Stomach (tissue), 9 donors: ENCODE results near the gene CLTRN. TPM values are rescaled to one million over a fixed set of nuclear protein-coding genes. Genes with fewer than 3 reads are reported as not detected.

Experiments
- DNase-seq, 2 donors: peaks; one replicate each; pipeline versions ENCODE4 v3.0.0 to v3.0.0-alpha.2; 2013 to 2019
- H3K27ac ChIP-seq, 5 donors: fragments of 200-600 bp in 4 of 5; sonication (generic) in 4 of 5; one replicate each; pipeline ENCODE4 v1.5.1; 2013 to 2019; ENCODE audit warnings: mild to moderate bottlenecking in 1 of 5, moderate library complexity in 1 of 5
- H3K27me3 ChIP-seq, 3 donors: fragments of 200-600 bp; sonication (generic); one replicate each; pipeline ENCODE4 v1.5.1; 2017 to 2019; ENCODE audit warnings: mixed run types in 1 of 3
- H3K36me3 ChIP-seq, 4 donors: fragments of 200-600 bp; sonication (generic); 1 replicate in 3 of 4; 2 replicates in 1 of 4; pipeline ENCODE4 v1.5.1; 2016 to 2019
- H3K4me1 ChIP-seq, 4 donors: fragments of 200-600 bp; sonication (generic); one replicate each; pipeline ENCODE4 v1.5.1; 2016 to 2019
- H3K4me3 ChIP-seq, 4 donors: fragments of 200-600 bp; sonication (generic) in 3 of 4; one replicate each; pipeline ENCODE4 v1.5.1; 2016 to 2019; ENCODE audit warnings: mild to moderate bottlenecking in 1 of 4
- H3K9me3 ChIP-seq, 4 donors: fragments of 200-600 bp; sonication (generic); one replicate each; pipeline ENCODE4 v1.5.1; 2016 to 2019
- CTCF ChIP-seq, 7 experiments: fragments of 450-650 bp in 4 of 7; fragments of 200-600 bp in 3 of 7; sonication (generic) in 3 of 7; IDR thresholded peaks; one replicate each; pipeline ENCODE4 v1.5.1; 2016 to 2019; ENCODE audit warnings: antibody characterized with exemption in 7 of 7, control low read depth in 2 of 7, mild to moderate bottlenecking in 1 of 7
- EP300 ChIP-seq: sonication (generic); formaldehyde crosslinking; IDR thresholded peaks from one replicate; pipeline ENCODE4 v1.6.1; 2017; ENCODE audit warnings: antibody characterized with exemption
- POLR2A ChIP-seq, 4 donors: fragments of 450-650 bp; IDR thresholded peaks; one replicate each; pipeline ENCODE4 v1.6.1; 2016; ENCODE audit warnings: antibody characterized with exemption in 4 of 4, control low read depth in 2 of 4, mild to moderate bottlenecking in 1 of 4, moderate library complexity in 1 of 4
- POLR2AphosphoS5 ChIP-seq, 3 donors: sonication (generic); formaldehyde crosslinking; IDR thresholded peaks; one replicate each; pipeline ENCODE4 v1.6.1; 2016; ENCODE audit warnings: antibody characterized with exemption in 3 of 3
- WGBS, 5 donors: extraction: QIAGEN DNeasy Blood & Tissue Kit in 3 of 5; methylation state at CpG; one replicate each; pipeline versions ENCODE4 v1.1.5 to v1.1.7; 2013 to 2018; 5-methylcytosine and 5-hydroxymethylcytosine counted together
- intact Hi-C: fragments of 100-400 bp; cut with DNase I; formaldehyde crosslinking; loops from one replicate; pipeline ENCODE4 v1.15.1; 2023; ENCODE audit warnings: low total_unique reads
- polyA plus RNA-seq, 3 donors: library from polyadenylated mRNA; stranded (reverse); fragments of 200-250 nt; gene quantifications; one replicate each; pipeline ENCODE4 v1.2.3, GENCODE V29; 2013
- total RNA-seq, 5 donors: library from RNA; depleted of rRNA; stranded (reverse); fragments of >200 nt; gene quantifications; one replicate each; pipeline versions ENCODE4 v1.1.0 to v1.2.3, GENCODE V29; 2014 to 2016
- donor health status: healthy with polysubstance abuse.
- donor health status: Bipolar disorder and iron deficiency.
- donor health status: healthy.

Gene CLTRN
- total and polyA plus RNA-seq, 8 donors = 2.4 to 8.5 (median 3.5) TPM; not detected in 3

- H3K36me3 ChIP-seq = peaks cover 0 to 70% (median 56%) of the 10 kb centered on the region in 4 donors
- H3K4me1 ChIP-seq = peaks cover 0 to 7% (median 0%) of the 10 kb centered on the region in 4 donors
- no peak overlapping the region for H3K4me3 ChIP-seq
- no peaks in the 10 kb centered on the region for H3K27me3 ChIP-seq
- TF ChIP-seq EP300 = no peak
- no peak for TF ChIP-seq CTCF (IDR thresholded peaks at IDR 0.05)
- no peak for TF ChIP-seq POLR2AphosphoS5 (IDR thresholded peaks at IDR 0.05)
- TF ChIP-seq POLR2A (IDR thresholded peaks at IDR 0.05) = no peak
- no peak for DNase-seq
- no peak overlapping the region for H3K27ac ChIP-seq
- WGBS, 5 donors = 31 to 79% (median 60%) methylated on average over 4 to 6 of the region's 6 CpGs
- no peaks in the 10 kb centered on the region for H3K9me3 ChIP-seq
- intact Hi-C loops = no loop called here
Observed at GRCh38 chrX:15694941-15695451, 30.4 kb upstream of the CLTRN start.

- no peak overlapping the region for H3K27ac ChIP-seq
- intact Hi-C loops = no loop called here
- H3K9me3 ChIP-seq = no peaks in the 10 kb centered on the region
- H3K36me3 ChIP-seq = peaks cover 0 to 33% (median 31%) of the 10 kb centered on the region in 4 donors
- no peaks in the 10 kb centered on the region for H3K4me1 ChIP-seq
- WGBS, 5 donors = 42 to 48% (median 46%) methylated on average over 5 to 6 of the region's 6 CpGs
- no peaks in the 10 kb centered on the region for H3K27me3 ChIP-seq
- TF ChIP-seq CTCF (IDR thresholded peaks at IDR 0.05) (peak in 5 of 7 experiments; percentile 28 to 80 (median 60)), EP300 (no peak), POLR2A (IDR thresholded peaks at IDR 0.05) (no peak), POLR2AphosphoS5 (IDR thresholded peaks at IDR 0.05) (peak in 1 of 3 donors; percentile 26)
- DNase-seq = peak; percentile 67 to 85
- no peak overlapping the region for H3K4me3 ChIP-seq
Observed at GRCh38 chrX:15686818-15687685, 22.4 kb upstream of the CLTRN start.

GRCh38 chrX:15683193-15683592 is 18.6 kb upstream of the CLTRN start:
- no peak overlapping the region for H3K4me3 ChIP-seq
- H3K9me3 ChIP-seq = no peaks in the 10 kb centered on the region
- TF ChIP-seq POLR2A (IDR thresholded peaks at IDR 0.05) (no peak), EP300 (no peak), CTCF (IDR thresholded peaks at IDR 0.05) (no peak), POLR2AphosphoS5 (IDR thresholded peaks at IDR 0.05) (no peak)
- DNase-seq = no peak
- no peak overlapping the region for H3K27ac ChIP-seq
- H3K36me3 ChIP-seq = peaks cover 0 to 10% (median 6%) of the 10 kb centered on the region in 4 donors
- intact Hi-C loops = no loop called here
- no peaks in the 10 kb centered on the region for H3K27me3 ChIP-seq
- peaks cover 0 to 5% (median 0%) of the 10 kb centered on the region in 4 donors for H3K4me1 ChIP-seq
- WGBS, 5 donors = 70 to 87% (median 81%) methylated on average over 6 of the region's 6 CpGs

GRCh38 chrX:15681433-15681832 is 16.8 kb upstream of the CLTRN start:
- no peak for DNase-seq
- 65 to 81% (median 74%) methylated on average over 3 of the region's 3 CpGs; no CpG with 5 or more reads in 1 of the 5 donors for WGBS, 5 donors
- Histone ChIP-seq H3K4me3 (no peak overlapping the region), H3K9me3 (no peaks in the 10 kb centered on the region), H3K27me3 (no peaks in the 10 kb centered on the region), H3K4me1 (peaks cover 4 to 19% (median 11%) of the 10 kb centered on the region in 4 donors), H3K27ac (no peak overlapping the region), H3K36me3 (peaks cover 0 to 10% (median 6%) of the 10 kb centered on the region in 4 donors)
- intact Hi-C loops = no loop called here
- TF ChIP-seq POLR2AphosphoS5 (IDR thresholded peaks at IDR 0.05) = no peak
- TF ChIP-seq POLR2A (IDR thresholded peaks at IDR 0.05) = no peak
- no peak for TF ChIP-seq CTCF (IDR thresholded peaks at IDR 0.05)
